Keratinocyte (primary cell): ENCODE data around the gene CDH16.

ENCODE experiments used
- CTCF ChIP-seq, 3 experiments: IDR thresholded peaks in 1 of 3; conservative IDR thresholded peaks in 1 of 3; optimal IDR thresholded peaks in 1 of 3; 2 replicates in 2 of 3; 3 replicates in 1 of 3; pipeline versions ENCODE3 to v1.5.1; 2011; ENCODE audit warnings: low read length in 3 of 3, mild to moderate bottlenecking in 3 of 3, moderate library complexity in 2 of 3, control low read depth in 1 of 3, inconsistent platforms in 1 of 3; ENCODE audit not compliant: insufficient read depth in 2 of 3; ENCODE audit errors: extremely low read depth in 1 of 3
- EZH2 ChIP-seq: IDR thresholded peaks from one replicate; pipeline ENCODE4 v1.6.1; 2012; ENCODE audit warnings: inconsistent platforms, mild to moderate bottlenecking, low read length, moderate library complexity

- TF ChIP-seq CTCF (optimal IDR thresholded peaks at IDR 0.05 in 1 of 3, IDR thresholded peaks at IDR 0.05 in 1 of 3, conservative IDR thresholded peaks at IDR 0.05 in 1 of 3; ENCODE audit: extremely low read depth in 1 of 3, insufficient read depth in 2 of 3, low read length in 3 of 3), result no peak
- TF ChIP-seq EZH2, result no peak
These were observed 13.4 kb upstream of the CDH16 start for GRCh38 chr16:66932076-66932475.
